GM18520 (cell line): ENCODE data around the gene ABAT.
"Not testable (repeated sequence)": the region's sequence is repeated elsewhere in the genome, so short reads cannot be mapped to it uniquely, and the experiment has no call there.

Experiments used
- ATAC-seq: cut with Tn5 transposase; IDR thresholded peaks from one replicate; pipeline ENCODE4 v1.9.1; 2021; ENCODE audit not compliant: unreplicated experiment

The ABAT gene

GRCh38 chr16:8678068-8678927, 3.9 kb downstream of the ABAT start:
- no peak for ATAC-seq

- no peak for ATAC-seq
Measured at GRCh38 chr16:8679151-8679550, 4.7 kb downstream of the ABAT start.

GRCh38 chr16:8682551-8683259, 8.3 kb downstream of the ABAT start:
- ATAC-seq = no peak

DNA sequence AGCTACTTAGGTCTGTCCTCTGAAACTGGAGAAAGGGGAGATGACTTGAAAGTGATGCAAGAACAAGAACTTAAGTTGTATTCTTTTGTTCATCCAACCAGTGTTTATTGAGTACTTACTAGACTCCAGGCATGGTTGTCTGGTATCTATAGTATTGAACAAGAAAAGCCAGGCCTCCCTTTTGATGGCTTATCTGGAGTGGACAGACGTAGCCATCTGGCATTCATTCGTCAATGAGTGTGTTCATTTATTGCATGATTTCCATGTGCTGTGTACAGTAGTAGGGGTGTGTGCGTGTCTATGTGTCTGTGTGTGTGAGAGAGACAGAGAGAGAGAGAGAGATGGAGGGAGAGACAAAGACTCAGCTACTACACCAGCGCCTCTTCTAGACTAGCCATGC, 9.2 kb downstream of the ABAT start:
- ATAC-seq = no peak

DNA sequence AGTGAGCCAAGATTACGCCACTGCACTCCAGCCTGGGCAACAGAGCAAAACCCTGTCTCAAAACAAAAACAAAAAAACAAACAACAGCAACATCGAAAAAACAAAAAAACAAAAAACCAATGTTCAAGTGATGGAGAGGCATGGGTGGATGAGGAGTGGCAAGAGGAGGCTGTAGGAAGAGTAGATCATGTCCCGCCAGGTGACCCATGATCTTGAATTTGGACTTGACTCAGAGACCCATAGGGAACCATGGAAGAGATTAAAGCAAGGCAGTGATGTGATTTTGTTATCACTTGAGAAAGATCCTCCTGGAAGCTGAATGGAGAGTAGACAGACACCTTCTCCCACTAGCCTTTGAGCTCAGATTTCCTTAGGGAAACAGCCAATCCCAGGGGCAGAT, 11.2 kb downstream of the ABAT start:
- no peak for ATAC-seq

GRCh38 chr16:8686031-8686621, 11.7 kb downstream of the ABAT start:
- ATAC-seq = no peak

DNA sequence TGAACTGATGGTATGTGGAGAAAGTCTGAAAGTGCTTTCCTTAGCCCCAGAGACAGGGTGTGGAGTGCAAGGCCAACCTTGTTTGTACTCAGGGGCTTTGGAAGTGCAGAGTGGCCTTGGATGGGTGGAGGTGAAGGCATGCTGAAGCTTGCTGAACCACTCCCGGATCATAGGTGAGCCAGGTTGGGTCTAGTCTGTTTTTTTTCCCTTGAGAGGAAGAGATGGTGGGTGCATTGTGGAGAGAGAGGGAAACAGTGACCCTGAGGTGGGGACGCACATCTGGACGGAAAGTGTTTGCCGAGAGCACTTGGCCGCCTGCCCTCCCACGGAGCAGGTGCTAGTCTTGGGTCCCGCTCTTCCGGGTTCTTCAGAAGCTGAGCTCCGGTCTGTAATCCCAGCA, 12.5 kb downstream of the ABAT start:
- no peak for ATAC-seq

GRCh38 chr16:8689686-8690085, 15.3 kb downstream of the ABAT start:
- no peak for ATAC-seq

GRCh38 chr16:8691728-8692127, 17.3 kb downstream of the ABAT start:
- no peak for ATAC-seq

DNA sequence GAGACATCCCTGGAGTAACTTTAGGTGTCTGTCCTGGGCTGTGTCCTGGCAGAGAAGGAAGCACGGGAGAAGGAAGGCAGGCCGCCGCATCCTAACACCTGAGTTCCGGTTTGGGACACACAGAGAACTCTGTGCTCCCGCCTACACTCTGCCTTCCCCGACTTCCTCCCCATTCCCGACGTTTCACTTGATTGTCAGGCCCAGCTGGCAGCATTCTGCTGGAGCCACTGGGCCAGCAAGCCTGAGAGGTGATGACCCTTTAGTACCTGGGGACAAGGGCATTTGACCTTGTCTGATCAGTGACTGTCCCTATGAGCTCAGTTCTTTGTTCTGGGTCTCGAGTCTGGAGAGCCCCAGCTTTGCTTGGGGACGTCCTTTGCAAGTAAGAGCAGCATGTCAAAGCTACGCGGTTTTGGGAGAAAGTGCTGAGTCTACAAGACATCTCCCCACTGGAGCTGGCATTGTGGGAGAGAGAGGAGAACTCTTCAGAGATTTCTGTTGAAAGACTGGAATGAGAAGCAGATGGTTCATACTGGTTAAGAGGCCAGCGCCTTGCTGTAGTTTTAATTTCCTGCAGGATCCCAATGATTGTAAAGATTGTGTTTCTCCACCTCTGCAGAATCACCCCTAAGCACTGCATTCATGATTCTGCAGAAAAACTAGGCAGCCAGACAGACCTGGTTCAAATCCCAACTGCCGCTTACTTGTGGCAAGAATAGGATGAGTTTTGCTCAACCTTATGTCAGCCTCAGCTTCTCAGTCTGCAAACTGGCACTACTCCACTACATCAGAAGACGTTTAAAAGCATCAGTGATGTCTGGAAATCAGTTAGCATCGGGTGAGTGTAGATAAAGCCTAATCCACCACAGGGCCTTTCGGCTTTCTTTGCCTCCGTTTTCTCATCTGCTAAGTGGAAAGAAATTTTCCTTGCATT, 20.6 kb downstream of the ABAT start:
- ATAC-seq = no peak

GRCh38 chr16:8696880-8697279, 22.5 kb downstream of the ABAT start:
- no peak for ATAC-seq

DNA sequence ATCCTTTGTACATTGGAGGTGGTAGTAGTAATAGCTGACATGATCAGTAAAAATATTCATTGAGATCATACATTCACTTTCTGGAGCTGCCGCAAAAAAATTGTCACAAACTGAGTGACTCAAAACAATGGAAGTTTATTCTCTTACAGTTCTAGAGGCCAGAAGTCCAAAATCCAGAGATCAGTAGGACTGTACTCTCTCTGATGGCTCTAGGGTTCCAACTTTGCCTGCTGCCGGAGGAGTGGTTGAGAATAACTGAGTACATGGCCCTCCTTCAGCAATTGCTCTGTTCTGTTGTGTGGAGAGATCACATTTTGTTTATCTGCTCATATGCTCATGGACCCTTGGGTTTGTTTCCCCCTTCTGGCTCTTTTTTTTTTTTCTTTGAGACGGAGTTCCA, 23.5 kb downstream of the ABAT start:
- no peak for ATAC-seq

DNA sequence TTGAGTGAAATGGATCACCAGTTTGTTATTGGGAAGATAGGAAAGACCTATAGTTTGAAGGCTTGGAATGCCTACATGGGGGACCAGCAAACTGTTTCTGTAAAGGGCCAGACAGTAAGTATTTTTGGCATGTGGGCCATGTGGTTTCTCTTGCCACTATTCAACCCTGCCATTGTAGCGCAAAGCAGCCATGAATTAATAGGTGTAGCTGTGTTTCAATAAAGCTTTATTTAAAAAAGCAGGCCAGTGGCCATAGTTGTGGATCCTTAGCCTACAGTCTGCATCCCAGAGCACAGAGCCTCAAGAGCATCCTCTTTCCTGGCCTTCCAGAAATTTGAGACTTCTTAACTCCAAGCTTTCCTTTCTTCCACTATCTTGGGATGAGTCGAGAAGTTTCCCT, 29.3 kb downstream of the ABAT start:
- ATAC-seq = no peak

DNA sequence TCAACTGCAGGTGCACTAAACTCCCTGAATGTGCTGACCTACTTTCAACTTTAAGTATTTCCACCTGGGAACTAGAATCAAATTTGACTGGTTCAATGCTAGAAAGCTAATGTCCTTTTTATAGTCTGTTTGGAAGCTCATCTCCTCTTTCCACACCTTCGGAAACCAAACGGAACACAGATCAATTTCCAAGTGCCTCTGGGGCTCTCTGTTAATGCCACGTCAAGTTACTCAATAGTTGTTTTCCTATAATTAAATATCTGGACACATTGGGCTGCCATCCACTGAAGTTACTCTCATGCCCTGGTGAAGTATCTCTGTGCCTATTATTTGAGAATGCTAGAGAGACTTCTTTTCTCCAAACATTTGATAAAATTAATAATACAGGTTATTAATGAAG, 29.7 kb downstream of the ABAT start:
- no peak for ATAC-seq

- ATAC-seq = not testable (repeated sequence)
Measured at GRCh38 chr16:8705100-8705822, 30.8 kb downstream of the ABAT start.

DNA sequence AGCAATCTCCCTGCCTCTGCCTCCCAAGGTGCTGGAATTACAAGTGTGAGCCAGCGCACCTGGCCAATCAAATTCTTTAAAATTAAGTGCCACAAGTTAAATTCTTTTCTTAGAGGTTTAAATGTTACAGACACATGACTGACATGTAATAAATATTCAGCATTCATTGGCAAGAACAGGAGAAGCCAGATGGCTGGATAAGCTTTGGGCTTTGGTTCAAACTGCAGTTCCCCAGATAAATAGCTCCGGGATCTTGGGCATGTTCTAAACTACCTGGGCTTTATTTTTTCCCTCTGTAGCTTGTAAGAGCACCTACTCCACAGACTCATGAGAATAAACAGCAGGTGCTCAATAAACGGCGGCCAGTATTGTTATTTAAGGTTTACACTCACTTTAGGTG, 34.1 kb downstream of the ABAT start:
- ATAC-seq = no peak

DNA sequence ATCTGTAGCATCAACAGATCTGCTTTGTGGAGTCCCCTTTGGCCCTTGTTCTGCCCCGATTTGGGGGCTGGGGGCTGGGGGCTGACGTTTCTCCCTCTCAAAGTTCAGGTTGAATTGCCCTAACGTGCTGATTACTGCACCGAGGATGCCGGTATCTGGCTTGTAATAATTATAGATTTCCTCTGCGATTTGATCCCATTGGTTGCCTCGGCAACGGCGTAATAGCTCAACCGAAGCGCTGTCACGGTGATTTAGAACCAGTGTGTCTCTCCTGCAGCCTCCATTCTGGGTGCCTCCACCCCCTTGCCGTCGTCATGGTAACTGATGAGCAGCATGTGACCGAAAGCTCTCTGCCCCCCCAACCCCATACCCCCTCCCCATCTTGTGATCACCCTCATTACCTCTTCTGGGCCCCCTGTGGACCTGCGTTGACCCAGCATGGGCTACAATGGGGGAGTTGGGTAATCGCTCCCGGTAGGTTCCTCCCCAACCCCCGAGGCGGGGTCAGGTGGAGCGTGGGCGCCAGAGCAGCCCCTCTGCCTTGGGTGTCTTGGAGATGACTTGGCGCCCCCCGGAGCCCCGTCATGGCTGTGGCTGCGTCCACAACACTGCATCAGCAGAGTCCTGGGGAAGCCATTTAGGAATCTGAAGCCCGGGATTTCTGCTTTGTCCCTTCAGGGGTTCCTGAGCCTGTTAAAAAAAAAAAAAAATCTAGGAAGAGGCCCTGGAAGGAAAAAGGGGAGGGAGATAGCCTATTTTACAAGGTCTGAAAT, 38.4 kb downstream of the ABAT start:
- ATAC-seq = no peak

DNA sequence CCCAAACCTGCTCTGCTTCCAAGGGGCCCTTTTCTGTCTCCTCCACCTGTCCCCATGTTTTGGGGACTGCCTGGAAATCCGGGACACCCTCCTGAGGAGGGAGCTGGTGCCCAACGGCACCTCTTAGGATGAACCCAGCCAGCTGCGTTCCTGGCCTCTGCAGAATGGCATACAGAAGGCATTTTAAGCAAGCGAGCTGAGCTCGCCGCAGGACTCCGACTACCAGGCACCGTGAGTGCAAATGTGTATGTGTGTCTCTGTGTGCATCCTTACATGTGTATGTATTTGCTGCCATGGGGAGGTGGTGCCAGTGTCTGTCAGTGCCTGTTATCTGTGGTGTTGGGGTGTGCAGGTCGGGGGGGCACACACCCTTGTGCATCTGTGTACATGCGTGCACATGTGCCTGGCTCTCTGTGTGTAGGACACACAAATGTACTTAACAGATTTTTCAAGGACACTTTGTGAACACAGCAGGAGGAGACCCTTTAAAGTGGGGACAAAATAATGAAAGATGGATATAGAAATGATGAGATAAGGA, 39.3 kb downstream of the ABAT start:
- ATAC-seq = no peak

DNA sequence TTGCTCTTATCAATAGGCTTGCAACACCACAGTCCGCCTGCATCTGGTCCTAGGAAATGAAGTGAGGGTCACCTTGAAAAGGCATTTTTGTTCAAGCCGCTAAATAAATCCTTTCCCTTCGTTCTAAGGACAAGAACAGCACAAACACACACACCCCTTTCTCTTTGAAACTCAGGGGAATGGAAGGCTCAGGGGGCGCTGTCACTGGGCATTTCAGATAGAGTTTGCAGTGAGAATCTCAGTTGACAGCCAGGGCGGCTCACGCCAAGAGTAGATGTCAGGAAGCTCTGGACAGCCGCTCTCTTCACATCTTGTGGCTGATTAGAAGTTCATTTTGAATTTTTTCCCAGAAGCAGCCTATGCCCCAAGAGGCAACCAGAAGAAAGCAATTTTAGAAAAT, 39.8 kb downstream of the ABAT start:
- no peak for ATAC-seq
